HepG2 (cell line): ENCODE measurements around the gene FAM174C. TPM values are rescaled to one million over a fixed set of nuclear protein-coding genes. Genes with fewer than 3 reads are reported as not detected.

Experiments
- ATAC-seq: fragments of 200-7000 bp; cut with Tn5 transposase; 3 replicates; pipeline ENCODE4 v1.9.1; 2020; ENCODE audit warnings: mild to moderate bottlenecking, moderate library complexity
- BruUV-seq: library from RNA; stranded (reverse); fragments of 400-500 nt; replicated peaks from 2 replicates; lab custom pipeline; 2021; lab: Mats Ljungman, UMichigan
- CTCF ChIA-PET: fragments of 300-600 bp; formaldehyde crosslinking; extraction: SDS; loops from one replicate; lab custom pipeline; 2021; ENCODE audit warnings: low total read pairs, inconsistent platforms, low intra/inter-chr PET ratio; lab: Yijun Ruan, JAX
- POLR2A ChIA-PET: fragments of 350-600 bp; sonication (Branson Sonifier 250); formaldehyde crosslinking; loops from one replicate; lab custom pipeline; 2020; ENCODE audit warnings: antibody characterized with exemption, inconsistent platforms; lab: Yijun Ruan, JAX
- DNase-seq: peaks from one replicate; pipeline ENCODE4 v3.0.0-alpha.2; 2015; ENCODE audit warnings: low spot score
- FAIRE-seq: peaks from 3 replicates; lab custom pipeline; 2011; peaks lifted over from hg19 to GRCh38; lab: Jason Lieb, UNC
- H2AFZ ChIP-seq: one replicate; pipeline ENCODE4 v1.6.1; 2011; ENCODE audit warnings: low read length, inconsistent platforms
- H3K27ac ChIP-seq: fragments of 300-600 bp; 3 replicates; pipeline ENCODE4 v1.8.0; 2011; ENCODE audit warnings: mixed run types, mild to moderate bottlenecking, mixed read lengths, low read length, inconsistent platforms; ENCODE audit not compliant: insufficient read depth; ENCODE audit errors: extremely low read length
- H3K27me3 ChIP-seq, 2 experiments: fragments of 200-600 bp in 1 of 2; 2 replicates in 1 of 2; 3 replicates in 1 of 2; pipeline versions ENCODE4 v1.6.0 to v1.8.0; 2011; ENCODE audit warnings: low read length in 2 of 2, mild to moderate bottlenecking in 2 of 2, moderate library complexity in 2 of 2, inconsistent platforms in 1 of 2; ENCODE audit not compliant: insufficient read depth in 2 of 2, control insufficient read depth in 1 of 2
- H3K36me3 ChIP-seq, 2 experiments: fragments of 200-600 bp in 1 of 2; replicated peaks in 1 of 2; 2 replicates in 1 of 2; 3 replicates in 1 of 2; pipeline versions ENCODE4 v1.5.1 to v1.8.0; 2011; ENCODE audit warnings: low read length in 2 of 2, inconsistent platforms in 1 of 2; ENCODE audit not compliant: insufficient read depth in 2 of 2, control insufficient read depth in 1 of 2
- H3K4me1 ChIP-seq: 2 replicates; pipeline ENCODE4 v1.5.1; 2012; ENCODE audit warnings: low read length, inconsistent platforms; ENCODE audit not compliant: insufficient read depth
- H3K4me2 ChIP-seq: 2 replicates; pipeline ENCODE4 v1.6.0; 2011; ENCODE audit warnings: low read depth, low read length, inconsistent platforms
- H3K4me3 ChIP-seq, 3 experiments: fragments of 200-600 bp in 1 of 3; sonication (generic), shearing (Covaris generic) in 1 of 3; replicated peaks in 1 of 3; 2 replicates each; pipeline ENCODE4 v1.5.1; 2011 to 2016; ENCODE audit warnings: low read length in 3 of 3, inconsistent platforms in 2 of 3, low read depth in 2 of 3, mild to moderate bottlenecking in 2 of 3, control low read depth in 1 of 3, mixed read lengths in 1 of 3; ENCODE audit not compliant: insufficient read depth in 1 of 3
- H3K79me2 ChIP-seq: one replicate; pipeline ENCODE4 v1.6.1; 2011; ENCODE audit warnings: low read length, inconsistent platforms; ENCODE audit not compliant: insufficient read depth
- H3K9ac ChIP-seq: 2 replicates; pipeline ENCODE4 v1.6.0; 2011; ENCODE audit warnings: mild to moderate bottlenecking, low read depth, low read length, inconsistent platforms; ENCODE audit not compliant: insufficient read depth
- H3K9me3 ChIP-seq: 2 replicates; pipeline ENCODE4 v1.5.1; 2012; ENCODE audit warnings: mild to moderate bottlenecking, low read length
- H4K20me1 ChIP-seq: 2 replicates; pipeline ENCODE4 v1.6.0; 2011; ENCODE audit warnings: inconsistent platforms, mild to moderate bottlenecking, low read length, moderate library complexity; ENCODE audit not compliant: insufficient read depth
- DMTF1 ChIP-seq: sonication (generic); formaldehyde crosslinking; IDR thresholded peaks from 2 replicates; pipeline ENCODE4 v1.4.0; 2020; ENCODE audit warnings: mild to moderate bottlenecking, missing genetic modification reagents
- GFI1 ChIP-seq: sonication (generic); formaldehyde crosslinking; IDR thresholded peaks from 2 replicates; pipeline ENCODE4 v1.5.0; 2020; ENCODE audit warnings: missing genetic modification reagents, mild to moderate bottlenecking, borderline replicate concordance
- HDAC1 ChIP-seq: sonication (generic); formaldehyde crosslinking; IDR thresholded peaks from 2 replicates; pipeline ENCODE4 v1.5.1; 2020; ENCODE audit warnings: mild to moderate bottlenecking, missing genetic modification reagents
- KDM5B ChIP-seq: sonication (generic); formaldehyde crosslinking; IDR thresholded peaks from 2 replicates; pipeline ENCODE4 v1.4.0; 2020; ENCODE audit warnings: missing genetic modification reagents, mild to moderate bottlenecking, borderline replicate concordance
- RFX3 ChIP-seq: IDR thresholded peaks from 2 replicates; pipeline ENCODE4 v1.6.1; 2016; ENCODE audit warnings: missing biosample characterization, missing genetic modification reagents
- SAP130 ChIP-seq: IDR thresholded peaks from 2 replicates; pipeline ENCODE4 v1.6.1; 2016; ENCODE audit warnings: low read depth
- SIN3A ChIP-seq: IDR thresholded peaks from 2 replicates; pipeline ENCODE4 v1.6.1; 2011; ENCODE audit warnings: low read depth, mild to moderate bottlenecking, control low read depth, low read length, borderline replicate concordance
- TARDBP ChIP-seq: sonication (generic); formaldehyde crosslinking; IDR thresholded peaks from 2 replicates; pipeline ENCODE4 v1.8.0; 2022; ENCODE audit warnings: mild to moderate bottlenecking, missing genetic modification reagents
- TCF12 ChIP-seq, 2 experiments: fragments of 450-650 bp in 1 of 2; sonication (generic) in 1 of 2; formaldehyde crosslinking in 1 of 2; IDR thresholded peaks; 2 replicates each; pipeline versions ENCODE4 v1.6.1 to v1.8.0; 2017 to 2022; ENCODE audit warnings: antibody characterized with exemption in 1 of 2, mild to moderate bottlenecking in 1 of 2, missing genetic modification reagents in 1 of 2, moderate library complexity in 1 of 2
- TFAP4 ChIP-seq: sonication (generic); IDR thresholded peaks from 2 replicates; pipeline ENCODE4 v1.6.1; 2016; ENCODE audit warnings: low read depth, borderline replicate concordance
- WGBS: methylation state at CpG from one replicate; pipeline ENCODE4 v1.1.6; 2017; ENCODE audit warnings: low lambda C conversion rate; 5-methylcytosine and 5-hydroxymethylcytosine counted together
- in situ Hi-C: cut with HindIII; loops from 2 replicates; pipeline ENCODE4 v1.10.0; 2017; ENCODE audit warnings: low pct_unique_long_range_greater_than_20kb; ENCODE audit not compliant: extremely low pct_ligation_motif_present
- intact Hi-C: fragments of 100-400 bp; cut with micrococcal nuclease; formaldehyde crosslinking; loops from one replicate; pipeline ENCODE4 v1.10.0; 2022; ENCODE audit not compliant: unreplicated experiment
- polyA plus RNA-seq, 8 experiments: library from polyadenylated mRNA; depleted of rRNA in 3 of 8; stranded (reverse) in 7 of 8; unstranded in 1 of 8; fragments of >200 nt; fragmentation: Illumina TruSeq in 4 of 8; extraction: Trizol in 4 of 8; gene quantifications; 2 replicates each; pipeline versions ENCODE4 v1.2.1 to v1.2.3, GENCODE V29; 2011 to 2016; ENCODE audit warnings: low read depth in 4 of 8, missing spikeins in 1 of 8, mixed read lengths in 1 of 8; ENCODE audit not compliant: insufficient read depth in 1 of 8
- total RNA-seq, 5 experiments: library from RNA; depleted of rRNA; stranded (reverse); fragments of >200 nt; fragmentation: Illumina TruSeq; extraction: Trizol; gene quantifications; 2 replicates each; pipeline ENCODE4 v1.2.3, GENCODE V29; 2016; ENCODE audit warnings: low read depth in 1 of 5
- TF ChIP-seq, protein P1 (sequence below): IDR thresholded peaks from 2 replicates; pipeline ENCODE4 v1.6.1; 2016; ENCODE audit warnings: missing compliant biosample characterization, missing genetic modification reagents, borderline replicate concordance
- TF ChIP-seq, protein P2 (sequence below): sonication (generic); formaldehyde crosslinking; IDR thresholded peaks from 2 replicates; pipeline ENCODE4 v1.5.0; 2020; ENCODE audit warnings: mild to moderate bottlenecking, missing genetic modification reagents, borderline replicate concordance

The FAM174C gene
- total and polyA plus RNA-seq, 2 of the 13 experiments (the other 11 are each of a cell fraction or from before 2014, with no cell fraction given) = 19.5 to 31.3 TPM

DNA sequence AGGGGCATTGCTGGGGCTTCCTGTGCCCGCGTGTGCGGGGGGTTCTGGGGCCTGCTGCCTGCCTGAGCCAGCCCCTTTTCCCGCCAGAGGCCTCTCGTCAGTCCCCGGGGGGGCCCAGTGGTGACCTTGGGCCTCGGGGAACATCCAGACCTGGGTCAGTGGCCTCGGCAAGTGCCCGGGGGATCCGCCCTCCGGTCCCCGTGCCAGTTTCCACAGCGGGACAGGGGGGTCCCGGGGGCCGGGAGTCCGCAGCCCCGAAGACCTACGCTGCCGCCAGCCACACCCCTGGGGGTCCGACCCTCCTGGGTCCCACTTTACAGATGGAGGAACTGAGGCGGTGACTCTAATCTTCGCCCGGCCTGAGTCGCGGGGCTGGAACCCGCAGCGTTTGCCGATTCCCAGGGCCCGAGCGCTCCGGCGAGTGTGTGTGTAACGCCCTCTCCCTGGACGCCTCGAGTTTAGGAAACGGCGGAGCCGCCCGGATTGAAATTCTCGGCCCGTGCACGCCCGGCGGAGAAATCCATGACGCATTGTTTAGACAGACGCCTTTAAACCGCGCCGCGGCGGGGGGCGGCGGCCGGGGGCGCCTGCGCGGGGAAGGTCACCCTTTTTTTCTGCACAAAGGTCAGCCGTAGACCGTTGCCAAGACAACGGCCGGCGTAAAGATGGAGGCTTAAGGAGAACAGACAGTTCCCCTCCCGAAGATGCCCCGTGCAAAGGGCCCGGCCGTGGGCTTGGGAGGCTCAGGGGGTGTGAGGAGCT lies 49.7 kb downstream of the FAM174C start:
- TSS peak; percentile 91 for BruUV-seq
- WGBS = 3% methylated on average over 18 of the region's 66 CpGs
- no peaks in the 10 kb centered on the region for H3K9me3 ChIP-seq
- H3K27me3 ChIP-seq = no peaks in the 10 kb centered on the region; a peak in 2 of 5 replicates
- no peak overlapping the region for H2AFZ ChIP-seq
- H3K79me2 ChIP-seq = no peaks in the 10 kb centered on the region
- peak overlapping the region; percentile 35 to 71 (median 48); a peak in 5 of 6 replicates for H3K4me3 ChIP-seq
- peak overlapping the region; percentile 75 for H3K4me2 ChIP-seq
- peak overlapping the region; percentile 71 for H3K9ac ChIP-seq
- intact Hi-C loops (no loop called here), in situ Hi-C loops (no loop called here)
- ChIA-PET CTCF (no interaction called here), POLR2A (interaction anchor here (0.8 to 2.2 kb wide), 2 partner anchors 21 to 40 kb away, joined by 3 to 5 read pairs; no protein-coding TSS in a partner anchor)
- H4K20me1 ChIP-seq = no peaks in the 10 kb centered on the region
- peaks cover 51% of the 10 kb centered on the region for H3K4me1 ChIP-seq
- peak; percentile 82 for DNase-seq
- FAIRE-seq = no peak
- peak overlapping the region; percentile 63 for H3K27ac ChIP-seq
- ATAC-seq = peak; percentile 73
- no peaks in the 10 kb centered on the region for H3K36me3 ChIP-seq
- no peak for TF ChIP-seq SIN3A
- peak; percentile 45; the same call in 1 of the 2 replicates for TF ChIP-seq GFI1
- TF ChIP-seq TCF12 (IDR thresholded peaks at IDR 0.05) = no peak
- no peak for TF ChIP-seq TCF12 (CRISPR knock-in tag; IDR thresholded peaks at IDR 0.05)
- 0 out of 2 replicates have a peak, but pooled peaks have one; percentile 1 for TF ChIP-seq TFAP4
- no peak for TF ChIP-seq DMTF1 (CRISPR knock-in tag)
- TF ChIP-seq KDM5B (CRISPR knock-in tag) = peak; percentile 49; the same call in 1 of the 2 replicates
- TF ChIP-seq, protein P1, sequence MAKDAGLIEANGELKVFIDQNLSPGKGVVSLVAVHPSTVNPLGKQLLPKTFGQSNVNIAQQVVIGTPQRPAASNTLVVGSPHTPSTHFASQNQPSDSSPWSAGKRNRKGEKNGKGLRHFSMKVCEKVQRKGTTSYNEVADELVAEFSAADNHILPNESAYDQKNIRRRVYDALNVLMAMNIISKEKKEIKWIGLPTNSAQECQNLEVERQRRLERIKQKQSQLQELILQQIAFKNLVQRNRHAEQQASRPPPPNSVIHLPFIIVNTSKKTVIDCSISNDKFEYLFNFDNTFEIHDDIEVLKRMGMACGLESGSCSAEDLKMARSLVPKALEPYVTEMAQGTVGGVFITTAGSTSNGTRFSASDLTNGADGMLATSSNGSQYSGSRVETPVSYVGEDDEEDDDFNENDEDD = peak; percentile 26; the same call in 1 of the 2 replicates
- 0 out of 2 replicates have a peak, but pooled peaks have one; percentile 13 for TF ChIP-seq TARDBP (CRISPR knock-in tag)
- TF ChIP-seq, protein P2, sequence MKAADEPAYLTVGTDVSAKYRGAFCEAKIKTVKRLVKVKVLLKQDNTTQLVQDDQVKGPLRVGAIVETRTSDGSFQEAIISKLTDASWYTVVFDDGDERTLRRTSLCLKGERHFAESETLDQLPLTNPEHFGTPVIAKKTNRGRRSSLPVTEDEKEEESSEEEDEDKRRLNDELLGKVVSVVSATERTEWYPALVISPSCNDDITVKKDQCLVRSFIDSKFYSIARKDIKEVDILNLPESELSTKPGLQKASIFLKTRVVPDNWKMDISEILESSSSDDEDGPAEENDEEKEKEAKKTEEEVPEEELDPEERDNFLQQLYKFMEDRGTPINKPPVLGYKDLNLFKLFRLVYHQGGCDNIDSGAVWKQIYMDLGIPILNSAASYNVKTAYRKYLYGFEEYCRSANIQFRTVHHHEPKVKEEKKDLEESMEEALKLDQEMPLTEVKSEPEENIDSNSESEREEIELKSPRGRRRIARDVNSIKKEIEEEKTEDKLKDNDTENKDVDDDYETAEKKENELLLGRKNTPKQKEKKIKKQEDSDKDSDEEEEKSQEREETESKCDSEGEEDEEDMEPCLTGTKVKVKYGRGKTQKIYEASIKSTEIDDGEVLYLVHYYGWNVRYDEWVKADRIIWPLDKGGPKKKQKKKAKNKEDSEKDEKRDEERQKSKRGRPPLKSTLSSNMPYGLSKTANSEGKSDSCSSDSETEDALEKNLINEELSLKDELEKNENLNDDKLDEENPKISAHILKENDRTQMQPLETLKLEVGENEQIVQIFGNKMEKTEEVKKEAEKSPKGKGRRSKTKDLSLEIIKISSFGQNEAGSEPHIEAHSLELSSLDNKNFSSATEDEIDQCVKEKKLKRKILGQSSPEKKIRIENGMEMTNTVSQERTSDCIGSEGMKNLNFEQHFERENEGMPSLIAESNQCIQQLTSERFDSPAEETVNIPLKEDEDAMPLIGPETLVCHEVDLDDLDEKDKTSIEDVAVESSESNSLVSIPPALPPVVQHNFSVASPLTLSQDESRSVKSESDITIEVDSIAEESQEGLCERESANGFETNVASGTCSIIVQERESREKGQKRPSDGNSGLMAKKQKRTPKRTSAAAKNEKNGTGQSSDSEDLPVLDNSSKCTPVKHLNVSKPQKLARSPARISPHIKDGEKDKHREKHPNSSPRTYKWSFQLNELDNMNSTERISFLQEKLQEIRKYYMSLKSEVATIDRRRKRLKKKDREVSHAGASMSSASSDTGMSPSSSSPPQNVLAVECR = peak; percentile 74; the same call in 1 of the 2 replicates
- peak; percentile 60 for TF ChIP-seq SAP130 (CRISPR knock-in tag)
- TF ChIP-seq HDAC1 (CRISPR knock-in tag) = peak; percentile 75
- TF ChIP-seq RFX3 (CRISPR knock-in tag) = peak; percentile 89
